ENCODE results near the gene MSH6.

The MSH6 gene, protein sequence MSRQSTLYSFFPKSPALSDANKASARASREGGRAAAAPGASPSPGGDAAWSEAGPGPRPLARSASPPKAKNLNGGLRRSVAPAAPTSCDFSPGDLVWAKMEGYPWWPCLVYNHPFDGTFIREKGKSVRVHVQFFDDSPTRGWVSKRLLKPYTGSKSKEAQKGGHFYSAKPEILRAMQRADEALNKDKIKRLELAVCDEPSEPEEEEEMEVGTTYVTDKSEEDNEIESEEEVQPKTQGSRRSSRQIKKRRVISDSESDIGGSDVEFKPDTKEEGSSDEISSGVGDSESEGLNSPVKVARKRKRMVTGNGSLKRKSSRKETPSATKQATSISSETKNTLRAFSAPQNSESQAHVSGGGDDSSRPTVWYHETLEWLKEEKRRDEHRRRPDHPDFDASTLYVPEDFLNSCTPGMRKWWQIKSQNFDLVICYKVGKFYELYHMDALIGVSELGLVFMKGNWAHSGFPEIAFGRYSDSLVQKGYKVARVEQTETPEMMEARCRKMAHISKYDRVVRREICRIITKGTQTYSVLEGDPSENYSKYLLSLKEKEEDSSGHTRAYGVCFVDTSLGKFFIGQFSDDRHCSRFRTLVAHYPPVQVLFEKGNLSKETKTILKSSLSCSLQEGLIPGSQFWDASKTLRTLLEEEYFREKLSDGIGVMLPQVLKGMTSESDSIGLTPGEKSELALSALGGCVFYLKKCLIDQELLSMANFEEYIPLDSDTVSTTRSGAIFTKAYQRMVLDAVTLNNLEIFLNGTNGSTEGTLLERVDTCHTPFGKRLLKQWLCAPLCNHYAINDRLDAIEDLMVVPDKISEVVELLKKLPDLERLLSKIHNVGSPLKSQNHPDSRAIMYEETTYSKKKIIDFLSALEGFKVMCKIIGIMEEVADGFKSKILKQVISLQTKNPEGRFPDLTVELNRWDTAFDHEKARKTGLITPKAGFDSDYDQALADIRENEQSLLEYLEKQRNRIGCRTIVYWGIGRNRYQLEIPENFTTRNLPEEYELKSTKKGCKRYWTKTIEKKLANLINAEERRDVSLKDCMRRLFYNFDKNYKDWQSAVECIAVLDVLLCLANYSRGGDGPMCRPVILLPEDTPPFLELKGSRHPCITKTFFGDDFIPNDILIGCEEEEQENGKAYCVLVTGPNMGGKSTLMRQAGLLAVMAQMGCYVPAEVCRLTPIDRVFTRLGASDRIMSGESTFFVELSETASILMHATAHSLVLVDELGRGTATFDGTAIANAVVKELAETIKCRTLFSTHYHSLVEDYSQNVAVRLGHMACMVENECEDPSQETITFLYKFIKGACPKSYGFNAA (N-terminal part only)

GRCh38 chr2:47782671-47783485 lies at the start of gene MSH6:
Gene MSH6 (plus strand): TSS chr2:47783145. CDS start chr2:47783234, 89 bp downstream.
- DNase-seq, result peak; percentile 90

DNA sequence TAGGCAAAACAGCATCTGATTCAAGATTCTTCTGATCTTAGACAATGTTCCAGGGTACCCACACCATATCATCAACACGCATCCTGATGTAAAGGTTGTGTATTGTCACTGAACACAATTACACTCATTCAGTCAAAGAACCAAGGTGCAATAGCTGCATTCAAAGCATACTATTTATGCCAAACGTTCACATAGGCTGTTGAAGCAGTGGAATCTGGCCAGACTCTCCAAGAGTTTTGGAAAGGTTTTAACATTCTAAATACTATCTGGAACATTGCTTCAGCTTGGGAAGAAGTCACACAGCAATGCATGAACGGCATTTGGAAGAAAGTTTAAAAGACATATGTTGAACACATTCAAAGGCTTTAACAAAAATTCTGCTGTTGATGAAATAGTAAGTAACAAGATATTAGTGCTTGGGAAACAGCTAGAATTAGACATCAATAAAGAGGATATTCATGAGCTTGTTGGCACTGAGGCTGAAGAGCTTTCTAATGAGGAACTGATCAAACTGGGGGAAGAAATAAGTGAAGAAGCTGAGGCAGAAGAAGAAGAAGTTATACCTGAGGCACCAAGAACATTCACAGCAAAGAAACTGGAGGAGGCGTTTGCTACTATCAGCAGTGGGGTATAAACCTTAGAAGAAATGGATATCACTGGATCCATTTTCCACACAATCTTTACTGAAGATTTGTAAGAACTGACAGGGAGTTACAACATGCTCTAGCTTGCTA lies 47.6 kb upstream of the MSH6 start:
- no peak for DNase-seq

DNA sequence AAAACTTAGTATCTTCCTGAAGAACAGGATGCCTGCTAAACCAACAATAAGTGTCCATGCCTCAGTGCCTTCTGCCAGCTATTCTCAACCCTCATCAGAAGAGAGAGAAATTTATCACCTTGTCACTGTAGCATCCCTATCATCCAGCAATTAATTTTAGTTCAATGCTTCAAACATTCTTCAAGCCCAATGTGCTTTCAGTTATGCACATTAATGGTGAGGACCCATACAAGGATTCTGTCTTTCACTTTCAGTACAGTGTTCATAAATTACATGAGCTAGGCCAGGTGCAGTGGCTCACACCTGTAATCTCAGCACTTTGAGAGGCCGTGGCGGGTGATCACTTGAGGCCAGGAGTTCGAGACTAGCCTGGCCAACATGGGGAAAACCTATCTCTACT lies 47.0 kb upstream of the MSH6 start:
- DNase-seq, result no peak

DNA sequence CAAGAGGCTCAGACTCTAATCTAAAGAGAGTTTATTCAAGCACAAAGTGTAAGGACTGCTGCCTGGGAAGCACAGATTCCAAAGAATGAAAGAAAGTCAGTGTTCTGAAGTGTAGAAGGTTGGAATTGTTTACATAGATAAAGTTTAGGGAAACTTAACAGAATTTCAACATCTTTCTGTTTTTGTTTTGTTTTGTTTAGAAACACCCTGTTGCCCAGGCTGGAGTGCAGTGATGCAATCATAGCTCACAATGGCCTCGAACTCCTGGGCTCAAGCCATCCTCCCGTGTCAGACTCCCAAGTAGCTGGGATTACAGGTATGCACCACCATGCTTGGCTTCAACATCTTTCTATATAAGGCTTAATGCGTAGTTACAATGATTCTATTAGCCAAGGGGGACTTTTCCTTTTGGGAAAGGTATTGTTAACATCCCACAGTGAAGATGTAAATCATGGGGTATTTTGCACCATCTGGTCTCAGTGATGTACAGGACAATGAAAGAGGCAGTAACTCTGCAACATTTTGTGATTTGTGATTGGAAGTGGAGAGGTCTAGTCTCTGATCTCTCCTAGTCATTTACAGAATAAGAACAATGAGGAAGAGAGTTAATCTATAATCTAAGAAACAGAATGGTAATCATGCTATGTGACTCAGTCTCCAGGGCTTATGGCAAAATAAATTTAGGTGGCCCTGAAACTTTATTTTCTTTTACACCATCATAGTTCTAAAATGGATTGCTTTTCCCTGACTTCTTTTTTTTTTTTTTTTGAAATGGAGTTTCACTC lies 45.6 kb upstream of the MSH6 start:
- DNase-seq, result no peak

DNA sequence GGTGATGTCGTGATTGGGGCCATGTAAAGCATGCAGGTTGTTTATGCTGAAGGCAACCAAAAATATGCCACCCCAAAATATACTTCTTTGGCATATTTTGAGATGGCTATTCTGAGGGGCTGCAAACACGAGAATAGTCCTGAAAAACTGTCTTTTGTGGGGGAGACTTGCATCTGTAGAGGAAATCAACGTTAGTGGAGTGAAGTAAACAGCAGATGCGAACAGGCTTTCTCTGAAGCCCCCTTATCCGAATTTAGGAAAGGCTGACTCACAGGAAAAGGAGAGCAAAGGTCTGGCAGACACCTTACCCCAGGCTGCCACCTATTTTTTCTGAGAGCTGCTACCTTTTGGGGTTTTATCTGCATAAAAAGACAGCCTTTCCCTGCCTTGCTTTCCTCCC lies 44.6 kb upstream of the MSH6 start:
- DNase-seq, result no peak

- DNase-seq, result no peak
Measured at GRCh38 chr2:47741101-47741500, 41.8 kb upstream of the MSH6 start.

GRCh38 chr2:47741637-47742036 lies 41.3 kb upstream of the MSH6 start:
- DNase-seq, result no peak

GRCh38 chr2:47744074-47744473 lies 38.9 kb upstream of the MSH6 start:
- no peak for DNase-seq

GRCh38 chr2:47747878-47748277 lies 35.1 kb upstream of the MSH6 start:
- no peak for DNase-seq

GRCh38 chr2:47751856-47752414 lies 31.0 kb upstream of the MSH6 start:
- no peak for DNase-seq

DNA sequence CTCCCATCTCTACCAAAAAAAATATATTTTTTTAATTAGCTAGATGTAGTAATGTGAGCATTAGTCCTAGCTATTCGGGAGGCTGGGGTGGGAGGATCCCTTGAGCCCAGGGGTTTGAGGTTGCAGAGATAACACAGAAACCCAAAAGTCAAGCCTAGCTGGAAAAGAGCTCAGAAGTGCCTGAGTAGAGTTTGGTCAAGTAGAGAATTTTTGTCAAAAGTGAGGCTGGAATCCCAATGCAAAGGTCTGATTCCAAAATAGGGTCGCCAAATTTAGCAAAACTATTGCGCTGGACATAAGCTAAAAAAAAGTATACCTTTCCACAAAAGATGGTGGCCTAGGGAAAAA lies 15.5 kb upstream of the MSH6 start:
- DNase-seq, result no peak

- peak; percentile 38 for DNase-seq
Measured at GRCh38 chr2:47767880-47768609, 14.9 kb upstream of the MSH6 start.

DNA sequence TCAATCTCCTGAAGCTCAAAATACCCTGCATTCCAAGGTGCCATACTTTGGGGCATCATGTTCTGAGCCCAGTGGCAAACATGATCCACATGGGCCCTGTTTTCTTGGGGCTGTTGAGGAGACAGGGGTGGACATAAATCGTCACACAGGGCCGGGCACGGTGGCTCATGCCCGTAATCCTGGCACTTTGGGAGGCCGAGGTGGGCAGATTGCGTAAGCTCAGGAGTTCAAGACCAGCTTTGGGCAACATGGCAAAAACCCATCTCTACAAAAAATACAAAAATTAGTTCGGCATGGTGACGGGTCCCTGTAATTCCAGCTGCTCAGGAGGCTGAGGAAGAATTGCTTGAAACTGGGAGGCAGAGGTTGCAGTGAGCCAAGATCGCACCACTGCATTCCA lies 13.6 kb upstream of the MSH6 start:
- DNase-seq, result no peak

- DNase-seq, result peak; percentile 42
Measured at GRCh38 chr2:47771211-47771610, 11.7 kb upstream of the MSH6 start.

DNA sequence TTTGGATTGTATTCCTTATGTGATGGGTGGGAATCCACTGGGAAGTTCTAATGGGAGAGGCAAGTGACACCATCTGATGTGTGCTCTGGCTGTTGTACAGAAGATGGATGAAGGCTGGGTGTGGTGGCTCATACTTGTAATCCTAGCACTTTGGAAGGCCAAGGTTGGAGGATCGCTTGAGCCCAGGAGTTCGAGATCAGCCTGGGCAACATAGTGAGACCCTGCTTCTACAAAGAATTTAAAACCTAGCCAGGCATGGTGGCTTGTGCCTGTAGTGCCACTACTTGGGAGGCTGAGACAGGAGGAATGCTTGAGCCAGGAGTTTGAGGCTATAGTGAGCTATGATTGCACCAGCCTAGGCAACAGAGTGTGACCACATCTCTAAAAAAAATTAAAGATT lies 10.6 kb upstream of the MSH6 start:
- DNase-seq, result no peak

- DNase-seq, result no peak
Measured at GRCh38 chr2:47774567-47774966, 8.4 kb upstream of the MSH6 start.

DNA sequence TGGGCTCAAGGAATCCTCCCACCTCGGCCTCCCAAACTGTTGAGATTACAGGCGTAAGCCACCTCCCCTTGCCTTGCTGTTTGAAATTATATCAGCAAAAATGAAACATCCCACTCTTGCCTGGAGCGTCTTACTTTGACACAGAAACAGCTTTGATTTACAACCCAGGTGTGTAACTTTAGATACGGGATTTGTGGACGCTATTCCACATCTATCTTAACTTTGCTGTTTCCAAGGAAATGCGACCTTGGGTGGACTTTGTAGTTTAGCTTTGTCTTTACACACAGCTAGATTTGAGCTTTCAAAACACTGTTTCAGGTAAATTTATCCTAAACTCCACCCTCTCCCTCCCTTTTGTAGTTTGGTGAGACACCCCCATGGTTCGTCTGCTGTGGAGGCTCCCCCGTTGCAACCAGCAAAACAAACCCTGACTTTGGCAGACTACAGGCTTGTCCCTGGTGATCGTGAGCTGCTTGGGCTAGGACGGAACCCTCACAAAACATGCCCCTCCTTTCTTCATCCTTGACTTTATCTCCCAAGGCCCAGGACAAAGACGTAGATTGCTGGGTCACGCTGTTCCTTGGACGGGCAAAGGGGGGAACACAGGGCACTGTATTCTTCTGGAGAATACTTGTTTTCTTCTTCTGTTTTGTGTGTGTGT lies 5.5 kb upstream of the MSH6 start:
- no peak for DNase-seq

DNA sequence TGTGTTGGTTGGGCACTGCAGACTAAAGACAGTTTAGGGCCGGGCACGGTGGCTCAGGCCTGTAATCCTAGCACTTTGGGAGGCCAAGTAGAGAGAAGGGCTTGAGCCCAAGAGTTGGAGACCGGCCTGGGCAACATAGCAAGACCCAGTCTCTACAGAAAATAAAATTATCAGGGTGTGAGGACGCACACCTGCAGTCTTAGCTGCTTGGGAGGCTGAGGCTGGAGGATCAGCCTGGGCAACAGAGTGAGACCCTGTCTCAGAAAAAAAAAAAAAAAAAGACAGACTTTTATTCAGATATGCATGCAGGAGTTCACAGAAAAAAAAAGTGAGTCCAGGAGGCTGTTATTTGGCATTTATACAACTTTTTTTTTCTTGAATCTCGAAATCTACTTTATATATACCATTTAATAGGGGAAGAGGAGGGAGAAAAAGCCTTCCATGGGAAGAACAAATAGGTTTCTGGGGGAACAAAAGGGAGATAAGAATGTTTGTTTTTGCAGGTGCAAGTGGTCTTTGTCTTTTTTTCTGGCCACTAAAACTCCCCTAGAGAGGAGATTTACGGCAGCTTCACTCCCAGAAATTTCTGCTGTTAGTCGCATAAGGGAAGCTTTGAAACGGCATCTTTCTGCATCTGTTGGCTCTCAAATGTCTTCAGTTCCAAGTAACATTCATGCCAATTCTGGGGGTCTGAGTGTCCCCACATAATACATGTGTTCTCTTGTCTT lies 4.1 kb upstream of the MSH6 start:
- no peak for DNase-seq

DNA sequence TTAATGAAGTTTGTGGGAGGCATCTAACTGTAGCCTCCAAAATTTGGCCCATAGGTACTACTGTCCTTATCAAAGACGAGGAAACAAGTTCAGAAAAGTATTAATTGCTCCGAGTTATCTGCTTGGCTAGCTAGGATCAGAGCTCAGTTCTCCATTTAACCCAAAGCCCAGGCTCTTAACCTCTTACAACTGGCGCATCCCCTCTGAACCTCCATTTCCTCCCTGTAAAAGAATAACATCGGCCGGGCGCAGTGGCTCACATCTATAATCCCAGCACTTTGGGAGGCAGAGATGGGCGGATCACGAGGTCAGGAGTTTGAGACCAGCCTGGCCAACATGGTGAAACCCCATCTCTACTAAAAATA lies 3.5 kb upstream of the MSH6 start:
- DNase-seq, result no peak

Measured in hematopoietic multipotent progenitor cell treated with erythropoietin and hydrocortisone succinate and interleukin-3 and kit ligand, for 8 days (in vitro differentiated cells).